GM12801 (cell line): ENCODE measurements around the gene KCNJ9.

ENCODE experiments used
- TF ChIP-seq, protein P1 (sequence below): IDR thresholded peaks from one replicate; pipeline ENCODE4 v1.5.1; 2011; ENCODE audit warnings: control low read depth; ENCODE audit not compliant: insufficient read length; ENCODE audit errors: extremely low read depth

Gene KCNJ9

DNA sequence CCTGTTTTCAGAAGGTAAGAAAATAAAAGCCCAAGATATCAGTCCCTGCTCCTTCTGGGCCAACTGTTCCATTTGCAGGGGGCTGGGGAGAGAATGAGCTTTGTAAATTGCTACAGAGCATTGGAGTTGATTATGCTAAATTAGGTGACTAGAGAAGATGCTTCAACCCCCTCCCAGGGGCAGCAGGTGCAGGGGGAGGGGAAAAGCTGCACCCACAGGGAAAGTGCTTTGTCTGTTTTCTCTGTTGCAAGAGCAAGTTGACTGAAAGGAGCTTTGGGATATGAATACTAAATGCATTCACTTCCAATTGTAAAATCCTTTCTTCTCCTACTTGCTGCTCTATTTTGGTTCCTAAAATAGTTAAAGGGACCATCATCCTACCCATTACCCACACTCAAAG is 33.0 kb upstream of the KCNJ9 start:
- TF ChIP-seq, protein P1, sequence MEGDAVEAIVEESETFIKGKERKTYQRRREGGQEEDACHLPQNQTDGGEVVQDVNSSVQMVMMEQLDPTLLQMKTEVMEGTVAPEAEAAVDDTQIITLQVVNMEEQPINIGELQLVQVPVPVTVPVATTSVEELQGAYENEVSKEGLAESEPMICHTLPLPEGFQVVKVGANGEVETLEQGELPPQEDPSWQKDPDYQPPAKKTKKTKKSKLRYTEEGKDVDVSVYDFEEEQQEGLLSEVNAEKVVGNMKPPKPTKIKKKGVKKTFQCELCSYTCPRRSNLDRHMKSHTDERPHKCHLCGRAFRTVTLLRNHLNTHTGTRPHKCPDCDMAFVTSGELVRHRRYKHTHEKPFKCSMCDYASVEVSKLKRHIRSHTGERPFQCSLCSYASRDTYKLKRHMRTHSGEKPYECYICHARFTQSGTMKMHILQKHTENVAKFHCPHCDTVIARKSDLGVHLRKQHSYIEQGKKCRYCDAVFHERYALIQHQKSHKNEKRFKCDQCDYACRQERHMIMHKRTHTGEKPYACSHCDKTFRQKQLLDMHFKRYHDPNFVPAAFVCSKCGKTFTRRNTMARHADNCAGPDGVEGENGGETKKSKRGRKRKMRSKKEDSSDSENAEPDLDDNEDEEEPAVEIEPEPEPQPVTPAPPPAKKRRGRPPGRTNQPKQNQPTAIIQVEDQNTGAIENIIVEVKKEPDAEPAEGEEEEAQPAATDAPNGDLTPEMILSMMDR = no peak

- TF ChIP-seq, protein P1 = no peak
Observed at GRCh38 chr1:160049101-160049500, 32.2 kb upstream of the KCNJ9 start.

GRCh38 chr1:160050619-160051018 is 30.7 kb upstream of the KCNJ9 start:
- TF ChIP-seq, protein P1 = no peak

DNA sequence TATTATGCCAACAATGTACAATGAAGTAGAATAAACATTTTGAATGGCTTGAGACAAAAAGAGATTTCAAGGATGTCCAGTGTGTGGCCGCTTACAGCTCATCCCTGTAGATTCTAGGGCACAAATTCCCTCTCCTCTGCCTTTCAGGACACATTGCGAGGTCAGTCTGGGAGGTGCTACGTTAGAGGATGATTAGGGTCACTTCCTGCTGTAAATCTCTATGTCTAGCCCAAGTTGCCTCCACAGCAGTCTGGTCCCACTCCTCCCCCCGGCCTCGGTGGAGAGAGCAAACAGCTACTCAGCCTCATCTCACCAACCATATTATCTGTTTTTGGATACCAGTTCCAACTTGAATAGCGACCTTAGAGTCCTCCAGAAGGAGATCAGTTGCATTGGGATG is 28.4 kb upstream of the KCNJ9 start:
- TF ChIP-seq, protein P1 = no peak

DNA sequence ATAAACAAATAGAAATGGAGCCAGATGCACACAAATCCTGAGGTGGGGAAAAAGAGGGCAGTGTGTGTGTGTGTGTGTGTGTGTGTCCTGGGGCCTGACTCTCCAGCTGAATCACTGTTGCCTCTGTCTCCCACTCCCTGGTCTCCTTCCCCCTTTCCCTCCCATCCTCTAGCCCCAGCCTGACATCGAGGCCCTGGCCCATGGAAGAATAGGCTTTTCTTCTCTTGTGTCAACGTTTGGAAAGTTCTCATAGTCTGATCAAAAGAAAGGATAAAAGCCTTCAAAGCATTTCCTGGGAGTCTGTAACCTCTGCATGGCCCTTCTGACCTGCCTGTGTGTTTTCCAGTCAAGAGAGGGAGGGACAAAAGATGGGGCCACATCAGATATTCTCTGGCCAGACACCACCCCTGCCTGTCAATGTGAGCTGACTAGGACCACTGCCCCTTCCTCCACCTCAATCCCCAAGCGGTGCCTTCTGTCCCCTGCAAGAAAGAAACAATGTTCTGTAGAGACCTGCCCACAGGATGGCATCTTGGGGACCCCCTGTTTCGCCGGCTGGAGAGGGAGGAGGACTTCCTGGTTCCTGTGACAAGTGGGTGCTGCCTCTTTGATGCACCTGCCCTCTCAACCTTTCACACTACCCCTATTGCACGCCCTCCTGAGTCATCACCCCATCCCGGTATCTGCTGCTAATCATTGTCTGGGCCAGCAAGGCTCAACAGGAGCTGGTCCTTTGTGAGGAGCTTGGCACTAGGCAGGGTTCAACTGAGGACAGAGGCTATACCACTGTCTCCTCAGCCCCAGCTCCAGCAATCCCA is 27.6 kb upstream of the KCNJ9 start:
- TF ChIP-seq, protein P1 = no peak

- TF ChIP-seq, protein P1 = no peak
Observed at GRCh38 chr1:160056648-160057169, 24.6 kb upstream of the KCNJ9 start.

DNA sequence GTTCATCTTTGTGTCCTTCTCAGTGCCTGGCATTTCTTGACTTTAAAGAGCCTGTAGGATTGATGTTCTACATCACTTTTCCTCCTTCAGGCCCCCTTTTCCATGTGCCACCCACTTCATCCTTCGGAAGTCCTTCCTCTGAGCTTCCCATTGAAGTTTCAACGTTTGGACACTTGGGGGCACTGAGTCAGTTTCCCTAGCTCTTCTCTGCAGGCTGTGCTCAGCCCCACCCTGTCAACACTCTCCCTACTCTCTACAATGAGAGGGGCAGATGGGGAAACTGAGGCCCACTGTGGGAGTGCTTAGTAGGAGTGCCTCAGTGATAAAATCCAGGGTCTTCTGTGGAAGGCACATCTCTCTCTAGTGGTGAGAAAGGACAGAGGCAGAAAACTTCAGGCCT is 23.3 kb upstream of the KCNJ9 start:
- TF ChIP-seq, protein P1 = no peak
